Upper lobe of right lung (tissue), 1 donor: Measurements from ENCODE around the gene NT5C3A. TPM values are rescaled to one million over a fixed set of nuclear protein-coding genes. Genes with fewer than 3 reads are reported as not detected.
A peak's percentile ranks its signal among the peaks of the same experiment; 100 is the strongest.

Source experiments
- ATAC-seq: fragments of 200-7000 bp; cut with Tn5 transposase; one replicate; pipeline ENCODE4 v1.9.1; 2020; ENCODE audit warnings: mild to moderate bottlenecking, moderate library complexity
- DNase-seq: peaks from one replicate; pipeline ENCODE4 v3.0.0-alpha.2; 2020
- H3K27ac ChIP-seq: fragments of 200-600 bp; one replicate; pipeline ENCODE4 v1.8.0; 2022
- H3K27me3 ChIP-seq: fragments of 200-600 bp; one replicate; pipeline ENCODE4 v1.8.0; 2022; ENCODE audit warnings: mild to moderate bottlenecking
- H3K36me3 ChIP-seq: fragments of 200-600 bp; one replicate; pipeline ENCODE4 v1.8.0; 2022
- H3K4me1 ChIP-seq: fragments of 200-600 bp; one replicate; pipeline ENCODE4 v1.8.0; 2022
- H3K4me3 ChIP-seq: fragments of 200-600 bp; one replicate; pipeline ENCODE4 v1.8.0; 2022; ENCODE audit warnings: mild to moderate bottlenecking
- H3K9me3 ChIP-seq: fragments of 200-600 bp; one replicate; pipeline ENCODE4 v1.8.0; 2022
- intact Hi-C: fragments of 100-400 bp; cut with DNase I; formaldehyde crosslinking; loops from one replicate; pipeline ENCODE4 v1.11.0; 2022
- total RNA-seq: library from RNA; stranded (reverse); fragmentation: NEBNext Ultra II Directional; extraction: Animal tissue kit (Norgen Biotek cat#: 25700); gene quantifications from one replicate; pipeline ENCODE4 v1.2.1, GENCODE V29; 2021
- TF ChIP-seq, protein P1 (sequence below): fragments of 200-600 bp; IDR thresholded peaks from one replicate; pipeline ENCODE4 v1.8.0; 2022; ENCODE audit warnings: antibody characterized with exemption
- donor health status: DM: no; HTN: yes; CAD: no; lungs with severe emphysema.

Gene NT5C3A
- total RNA-seq, 1 donor from 2014 or later, result 34.0 TPM

GRCh38 chr7:33054261-33054964, 8.2 kb downstream of the NT5C3A start:
- Histone ChIP-seq H3K27ac (no peak overlapping the region), H3K4me3 (no peak overlapping the region), H3K27me3 (no peaks in the 10 kb centered on the region), H3K4me1 (peaks cover 23% of the 10 kb centered on the region), H3K36me3 (no peaks in the 10 kb centered on the region), H3K9me3 (no peaks in the 10 kb centered on the region)
- TF ChIP-seq, protein P1, sequence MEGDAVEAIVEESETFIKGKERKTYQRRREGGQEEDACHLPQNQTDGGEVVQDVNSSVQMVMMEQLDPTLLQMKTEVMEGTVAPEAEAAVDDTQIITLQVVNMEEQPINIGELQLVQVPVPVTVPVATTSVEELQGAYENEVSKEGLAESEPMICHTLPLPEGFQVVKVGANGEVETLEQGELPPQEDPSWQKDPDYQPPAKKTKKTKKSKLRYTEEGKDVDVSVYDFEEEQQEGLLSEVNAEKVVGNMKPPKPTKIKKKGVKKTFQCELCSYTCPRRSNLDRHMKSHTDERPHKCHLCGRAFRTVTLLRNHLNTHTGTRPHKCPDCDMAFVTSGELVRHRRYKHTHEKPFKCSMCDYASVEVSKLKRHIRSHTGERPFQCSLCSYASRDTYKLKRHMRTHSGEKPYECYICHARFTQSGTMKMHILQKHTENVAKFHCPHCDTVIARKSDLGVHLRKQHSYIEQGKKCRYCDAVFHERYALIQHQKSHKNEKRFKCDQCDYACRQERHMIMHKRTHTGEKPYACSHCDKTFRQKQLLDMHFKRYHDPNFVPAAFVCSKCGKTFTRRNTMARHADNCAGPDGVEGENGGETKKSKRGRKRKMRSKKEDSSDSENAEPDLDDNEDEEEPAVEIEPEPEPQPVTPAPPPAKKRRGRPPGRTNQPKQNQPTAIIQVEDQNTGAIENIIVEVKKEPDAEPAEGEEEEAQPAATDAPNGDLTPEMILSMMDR, result no peak
- intact Hi-C loops, result no loop called here
- DNase-seq (no peak), ATAC-seq (no peak)

DNA sequence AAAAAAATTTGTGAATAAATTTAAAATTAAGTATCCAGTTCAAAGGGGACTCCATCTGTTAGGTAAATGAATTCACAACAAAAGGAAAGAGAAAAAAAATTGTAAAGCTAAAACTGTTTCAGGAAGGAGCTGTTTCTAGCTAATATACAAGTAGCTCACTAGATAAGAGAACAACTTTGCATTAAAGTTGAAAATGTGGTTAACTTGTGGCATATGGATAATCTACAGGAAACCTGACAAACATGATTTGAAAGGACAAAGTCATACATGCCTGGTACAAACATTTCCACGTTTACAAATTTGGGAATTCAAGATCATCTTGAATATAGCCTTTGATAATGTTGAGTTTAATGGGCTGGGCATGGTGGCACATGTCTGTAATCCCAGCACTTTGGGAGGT, 8.9 kb downstream of the NT5C3A start:
- Histone ChIP-seq H3K4me1 (peaks cover 23% of the 10 kb centered on the region), H3K36me3 (no peaks in the 10 kb centered on the region), H3K27me3 (no peaks in the 10 kb centered on the region), H3K4me3 (no peak overlapping the region), H3K27ac (no peak overlapping the region), H3K9me3 (no peaks in the 10 kb centered on the region)
- TF ChIP-seq, protein P1, result no peak
- DNase-seq, result no peak
- ATAC-seq, result no peak
- intact Hi-C loops, result no loop called here

DNA sequence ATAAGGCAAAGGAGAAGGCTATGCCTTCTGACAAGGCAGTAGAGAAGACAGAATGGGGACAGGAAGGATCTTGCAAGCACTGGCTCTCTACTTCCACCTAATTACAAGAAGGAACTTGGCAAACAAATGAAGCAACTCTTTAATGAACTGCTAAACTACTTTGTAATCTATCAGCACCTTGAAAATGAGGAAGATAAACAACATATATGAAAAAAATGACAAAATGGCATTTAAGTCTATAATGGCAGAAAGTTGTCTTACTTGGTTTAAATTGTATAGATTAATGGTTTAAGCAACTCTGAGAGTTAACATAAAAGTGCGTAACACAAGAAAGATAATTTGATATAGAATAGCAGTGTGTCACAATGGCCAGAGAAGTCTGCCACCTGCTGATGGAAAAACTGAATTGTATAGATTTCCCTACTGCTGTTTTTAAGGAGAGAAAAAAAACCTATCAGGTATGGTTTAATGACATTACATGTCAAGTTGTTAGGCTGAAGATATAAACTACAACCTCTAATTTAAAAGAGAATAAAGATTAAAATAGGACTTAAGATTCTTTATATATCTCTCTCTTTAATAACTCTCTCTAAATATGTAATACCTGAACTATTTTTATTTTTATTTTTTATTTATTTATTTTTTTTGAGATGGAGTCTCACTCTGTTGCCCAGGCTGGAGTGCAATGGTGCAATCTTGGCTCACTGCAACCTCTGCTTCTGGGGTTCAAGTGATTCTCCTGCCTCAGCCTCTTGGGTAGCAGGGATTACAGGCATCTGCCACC, 11.8 kb downstream of the NT5C3A start:
- H3K4me3 ChIP-seq, result peak overlapping the region; percentile 18
- peak overlapping the region; percentile 34 for H3K27ac ChIP-seq
- ATAC-seq (peak; percentile 84), DNase-seq (no peak)
- no peaks in the 10 kb centered on the region for H3K36me3 ChIP-seq
- H3K27me3 ChIP-seq, result no peaks in the 10 kb centered on the region
- intact Hi-C loops, result no loop called here
- TF ChIP-seq, protein P1, result peak; percentile 68
- H3K9me3 ChIP-seq, result no peaks in the 10 kb centered on the region
- peaks cover 23% of the 10 kb centered on the region for H3K4me1 ChIP-seq

DNA sequence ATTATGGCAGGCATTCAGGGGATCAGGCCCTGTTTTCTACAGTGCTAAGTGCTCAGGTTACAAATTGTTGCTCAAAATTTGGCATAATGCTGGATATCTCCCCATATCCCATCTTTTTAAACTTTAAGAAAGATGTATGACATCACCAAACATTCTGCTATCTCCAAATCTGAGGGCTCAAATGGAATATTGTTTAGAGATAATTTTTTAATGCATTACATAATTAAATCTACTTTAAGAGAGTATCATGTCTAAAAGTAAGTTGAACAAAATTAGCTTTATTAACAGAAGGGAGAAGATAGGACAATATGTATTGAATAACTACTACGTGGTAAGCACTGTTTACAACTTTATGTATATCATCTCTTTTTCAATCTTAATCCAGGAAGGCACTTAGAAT, 13.9 kb downstream of the NT5C3A start:
- Histone ChIP-seq H3K9me3 (no peaks in the 10 kb centered on the region), H3K36me3 (no peaks in the 10 kb centered on the region), H3K27ac (no peak overlapping the region), H3K4me3 (no peak overlapping the region), H3K4me1 (peaks cover 14% of the 10 kb centered on the region), H3K27me3 (no peaks in the 10 kb centered on the region)
- DNase-seq (no peak), ATAC-seq (no peak)
- intact Hi-C loops, result no loop called here
- TF ChIP-seq, protein P1, result no peak

DNA sequence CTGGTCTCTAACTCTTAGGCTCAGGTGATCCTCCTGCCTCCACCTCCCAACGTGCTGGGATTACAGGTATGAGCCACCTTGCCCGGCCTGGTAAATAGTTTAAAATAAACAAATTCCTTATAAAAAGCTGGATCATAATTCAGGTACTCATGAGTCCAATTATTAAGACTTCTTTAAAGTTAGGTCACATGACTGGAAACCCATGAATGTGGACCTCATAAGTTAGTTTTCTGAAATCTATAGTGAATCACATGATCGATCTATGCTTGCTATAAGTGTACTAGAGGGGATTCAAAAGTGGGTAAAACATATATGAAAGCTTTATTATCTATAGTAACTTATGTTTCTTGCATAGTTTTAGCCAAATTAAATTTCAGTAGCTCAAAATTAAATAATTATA, 14.3 kb downstream of the NT5C3A start:
- no peaks in the 10 kb centered on the region for H3K9me3 ChIP-seq
- H3K27ac ChIP-seq, result no peak overlapping the region
- TF ChIP-seq, protein P1, result no peak
- H3K4me3 ChIP-seq, result no peak overlapping the region
- no peak for DNase-seq
- peaks cover 14% of the 10 kb centered on the region for H3K4me1 ChIP-seq
- H3K27me3 ChIP-seq, result no peaks in the 10 kb centered on the region
- no peaks in the 10 kb centered on the region for H3K36me3 ChIP-seq
- no peak for ATAC-seq
- intact Hi-C loops, result no loop called here
